ENCODE results near the gene MYO10.

MYO10 gene

DNA sequence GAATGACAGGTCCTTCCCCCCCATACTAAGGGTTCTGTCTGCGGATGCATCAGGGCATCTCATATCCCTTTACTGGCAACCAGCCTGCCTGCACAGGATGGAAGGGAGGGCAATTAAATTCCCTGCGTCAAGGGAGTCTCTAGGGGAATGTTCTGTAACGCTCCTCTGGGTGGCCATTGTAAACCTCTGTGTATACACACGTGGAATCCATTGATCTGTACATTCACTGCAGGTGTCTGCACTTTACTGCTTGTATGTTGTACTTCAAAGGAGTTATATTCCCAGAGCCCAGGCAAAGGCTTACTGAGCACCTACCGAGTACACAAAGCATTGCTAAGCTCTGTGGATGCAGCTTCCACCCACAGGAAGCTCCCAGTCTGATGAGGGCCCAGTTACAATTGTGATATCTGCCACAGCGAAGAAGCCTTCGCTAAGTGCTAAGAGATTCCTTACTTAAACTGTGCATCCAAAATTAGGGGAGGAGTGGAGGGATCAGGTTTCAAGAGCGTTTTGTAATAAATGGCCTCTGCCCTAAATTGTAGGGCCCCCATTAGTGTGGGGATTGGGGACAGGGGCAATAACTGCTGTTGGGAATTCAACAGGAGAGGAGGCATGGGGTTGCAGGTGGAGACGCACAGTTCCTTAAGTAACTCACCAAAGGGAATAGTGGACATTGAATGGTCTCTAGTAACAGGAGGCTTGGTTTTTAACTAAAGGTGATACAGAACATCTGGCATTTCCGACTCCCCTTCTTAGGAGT lies 317.8 kb downstream of the MYO10 start:
- no peaks in the 10 kb centered on the region for H3K9me3 ChIP-seq (ENCODE audit: control insufficient read depth in 2 of 2, low read length in 2 of 2)
- H3K27me3 ChIP-seq (ENCODE audit: control insufficient read depth in 1 of 2, insufficient read depth in 2 of 2, low read length in 2 of 2) = peaks cover 0 to 4% of the 10 kb centered on the region in 2 donors
- H3K27ac ChIP-seq (ENCODE audit: low read length) = no peak overlapping the region
- H3K9ac ChIP-seq (ENCODE audit: low read length in 2 of 2) = no peak overlapping the region
- H3K4me1 ChIP-seq (ENCODE audit: control insufficient read depth, insufficient read depth, low read length) = peaks cover 12% of the 10 kb centered on the region
- no peak overlapping the region for H3K4me3 ChIP-seq (ENCODE audit: low read length in 2 of 2)
- H3K36me3 ChIP-seq (ENCODE audit: control insufficient read depth in 2 of 2, insufficient read depth in 2 of 2, low read length in 2 of 2) = no peaks in the 10 kb centered on the region

DNA sequence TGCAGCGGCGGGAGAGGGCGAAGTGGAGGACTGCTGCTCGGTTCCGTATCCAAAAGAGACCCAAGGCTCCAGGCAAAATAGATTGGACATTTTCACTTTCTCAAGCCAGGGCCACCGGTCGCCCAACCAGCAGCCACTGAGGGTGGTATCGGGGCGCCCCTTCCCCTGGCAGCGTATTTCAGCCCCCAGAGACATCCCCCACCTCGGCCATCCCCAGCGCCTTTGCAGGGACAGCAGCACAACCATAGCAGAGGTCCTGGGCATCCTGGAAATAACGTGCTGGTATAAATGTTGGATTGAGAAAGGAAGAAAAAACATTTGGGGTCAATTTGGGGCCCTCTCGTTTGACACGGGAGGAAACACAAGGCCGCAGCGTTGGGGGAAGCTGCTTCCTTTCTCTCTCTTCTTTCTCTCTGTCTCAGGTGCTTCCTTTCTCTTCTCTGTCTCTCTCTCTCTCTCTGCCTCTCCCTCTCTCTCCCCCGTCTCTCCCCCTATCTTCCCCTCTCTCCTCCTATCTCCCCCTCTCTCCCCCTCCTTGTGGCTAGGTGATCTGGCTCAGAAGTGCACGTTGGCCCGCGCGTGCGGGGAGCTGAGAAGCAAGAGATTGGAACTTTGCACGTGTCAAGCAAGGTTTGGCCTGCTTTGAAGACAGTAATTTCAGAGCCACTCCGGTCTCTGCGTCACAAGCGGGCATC lies 318.7 kb downstream of the MYO10 start:
- Histone ChIP-seq H3K36me3 (ENCODE audit: control insufficient read depth in 2 of 2, insufficient read depth in 2 of 2, low read length in 2 of 2) (no peaks in the 10 kb centered on the region), H3K4me3 (ENCODE audit: low read length in 2 of 2) (peak overlapping the region; percentile 54 to 76), H3K9ac (ENCODE audit: low read length in 2 of 2) (peak overlapping the region; percentile 50 to 62), H3K27me3 (ENCODE audit: control insufficient read depth in 1 of 2, insufficient read depth in 2 of 2, low read length in 2 of 2) (peaks cover 0 to 4% of the 10 kb centered on the region in 2 donors), H3K27ac (ENCODE audit: low read length) (no peak overlapping the region), H3K4me1 (ENCODE audit: control insufficient read depth, insufficient read depth, low read length) (peaks cover 12% of the 10 kb centered on the region), H3K9me3 (ENCODE audit: control insufficient read depth in 2 of 2, low read length in 2 of 2) (no peaks in the 10 kb centered on the region)

DNA sequence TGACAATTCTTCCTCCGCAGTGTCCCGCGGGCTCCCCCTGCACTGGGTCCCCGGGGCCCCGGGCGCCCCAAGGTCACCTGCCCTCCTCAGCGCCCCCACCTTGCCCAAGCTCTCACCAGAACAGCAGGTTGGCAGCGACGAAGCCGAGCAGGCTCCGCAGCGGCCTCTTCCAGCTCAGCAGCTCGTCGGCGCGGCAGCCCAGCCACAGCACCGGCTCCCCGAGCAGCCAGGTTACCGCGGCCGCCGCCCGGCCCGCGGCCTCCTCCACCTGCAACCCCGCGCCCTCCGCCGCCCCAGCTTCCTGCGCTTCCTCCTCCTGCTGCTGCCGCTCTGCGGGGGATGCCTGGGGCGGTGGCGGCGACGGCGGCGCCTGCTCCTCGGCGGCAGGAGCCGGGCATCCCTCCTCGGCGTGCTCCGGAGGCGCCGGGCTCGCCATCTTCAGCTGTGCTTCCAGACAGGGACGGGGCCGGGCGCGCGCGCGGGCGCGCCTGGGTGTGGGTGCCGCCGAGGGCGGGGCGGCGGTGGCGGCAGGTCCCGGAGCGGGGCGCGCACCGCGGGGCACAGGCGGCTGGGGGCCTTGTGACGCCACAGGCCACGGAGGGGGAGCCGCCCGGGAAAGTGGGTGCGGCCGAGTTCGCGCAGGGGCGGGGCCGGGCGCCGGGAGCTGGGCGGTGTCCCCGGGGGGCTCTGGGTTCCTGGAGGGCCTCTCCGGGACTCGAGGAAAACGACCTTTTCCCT lies 319.4 kb downstream of the MYO10 start, which contains the start of gene RETREG1:
TSS of gene RETREG1 (minus strand) at position 462 of the 738 bp plus-strand sequence. CDS start at position 436, 26 bp downstream.
- Histone ChIP-seq H3K27ac (ENCODE audit: low read length) (no peak within 1 kb of the TSS), H3K9me3 (ENCODE audit: control insufficient read depth in 2 of 2, low read length in 2 of 2) (no peaks in the 10 kb centered on the region), H3K36me3 (ENCODE audit: control insufficient read depth in 2 of 2, insufficient read depth in 2 of 2, low read length in 2 of 2) (no peaks in the 10 kb centered on the region), H3K4me1 (ENCODE audit: control insufficient read depth, insufficient read depth, low read length) (peaks cover 12% of the 10 kb centered on the region), H3K4me3 (ENCODE audit: low read length in 2 of 2) (peak within 1 kb of the TSS; percentile 74 to 76), H3K9ac (ENCODE audit: low read length in 2 of 2) (peak within 1 kb of the TSS; percentile 50 to 62), H3K27me3 (ENCODE audit: control insufficient read depth in 1 of 2, insufficient read depth in 2 of 2, low read length in 2 of 2) (peaks cover 0 to 4% of the 10 kb centered on the region in 2 donors)

GRCh38 chr5:16615741-16616535 lies 320.1 kb downstream of the MYO10 start:
- peaks cover 0 to 4% of the 10 kb centered on the region in 2 donors for H3K27me3 ChIP-seq (ENCODE audit: control insufficient read depth in 1 of 2, insufficient read depth in 2 of 2, low read length in 2 of 2)
- H3K27ac ChIP-seq (ENCODE audit: low read length) = no peak overlapping the region
- peak overlapping the region; percentile 74 to 76 for H3K4me3 ChIP-seq (ENCODE audit: low read length in 2 of 2)
- peaks cover 12% of the 10 kb centered on the region for H3K4me1 ChIP-seq (ENCODE audit: control insufficient read depth, insufficient read depth, low read length)
- H3K9me3 ChIP-seq (ENCODE audit: control insufficient read depth in 2 of 2, low read length in 2 of 2) = no peaks in the 10 kb centered on the region
- peak overlapping the region; percentile 44 to 60 for H3K9ac ChIP-seq (ENCODE audit: low read length in 2 of 2)
- no peaks in the 10 kb centered on the region for H3K36me3 ChIP-seq (ENCODE audit: control insufficient read depth in 2 of 2, insufficient read depth in 2 of 2, low read length in 2 of 2)

- no peaks in the 10 kb centered on the region for H3K9me3 ChIP-seq (ENCODE audit: control insufficient read depth in 2 of 2, low read length in 2 of 2)
- H3K27ac ChIP-seq (ENCODE audit: low read length) = no peak overlapping the region
- H3K36me3 ChIP-seq (ENCODE audit: control insufficient read depth in 2 of 2, insufficient read depth in 2 of 2, low read length in 2 of 2) = no peaks in the 10 kb centered on the region
- peaks cover 0 to 6% of the 10 kb centered on the region in 2 donors for H3K27me3 ChIP-seq (ENCODE audit: control insufficient read depth in 1 of 2, insufficient read depth in 2 of 2, low read length in 2 of 2)
- peaks cover 10% of the 10 kb centered on the region for H3K4me1 ChIP-seq (ENCODE audit: control insufficient read depth, insufficient read depth, low read length)
- no peak overlapping the region for H3K4me3 ChIP-seq (ENCODE audit: low read length in 2 of 2)
- no peak overlapping the region for H3K9ac ChIP-seq (ENCODE audit: low read length in 2 of 2)
Observed at GRCh38 chr5:16612007-16612406, 324.1 kb downstream of the MYO10 start.
